Natural killer cell (primary cell): Measurements from ENCODE around the gene LRRC10B. TPM values are rescaled to one million over a fixed set of nuclear protein-coding genes. Genes with fewer than 3 reads are reported as not detected.
"Not testable (repeated sequence)": the region's sequence is repeated elsewhere in the genome, so short reads cannot be mapped to it uniquely, and the experiment has no call there.

Experiments used
- ATAC-seq, 3 donors: fragments of 150-1000 bp in 2 of 3; fragments of 200-7000 bp in 1 of 3; cut with Tn5 transposase; 1 replicate in 1 of 3; 2 replicates in 2 of 3; pipeline ENCODE4 v1.10.0; 2021; ENCODE audit warnings: mild to moderate bottlenecking in 2 of 3, moderate library complexity in 2 of 3
- DNase-seq, 2 donors: peaks; one replicate each; pipeline versions ENCODE4 v3.0.0 to v3.0.0-alpha.2; 2013 to 2021; ENCODE audit warnings: mixed read lengths in 1 of 2
- H3K27ac ChIP-seq: one replicate; pipeline ENCODE4 v1.5.1; 2013; ENCODE audit warnings: mild to moderate bottlenecking, low read length
- H3K27me3 ChIP-seq: one replicate; pipeline ENCODE4 v1.6.1; 2013; ENCODE audit warnings: low read length; ENCODE audit not compliant: control insufficient read depth, insufficient read depth
- H3K36me3 ChIP-seq: one replicate; pipeline ENCODE4 v1.6.1; 2013; ENCODE audit warnings: low read length; ENCODE audit not compliant: control insufficient read depth, insufficient read depth
- H3K4me1 ChIP-seq: one replicate; pipeline ENCODE4 v1.6.1; 2013; ENCODE audit warnings: low read length; ENCODE audit not compliant: control insufficient read depth, insufficient read depth
- H3K4me3 ChIP-seq: one replicate; pipeline ENCODE4 v1.5.1; 2013; ENCODE audit warnings: low read length
- H3K9me3 ChIP-seq: one replicate; pipeline ENCODE4 v1.6.1; 2013; ENCODE audit warnings: low read length; ENCODE audit not compliant: control insufficient read depth, insufficient read depth
- H3K27ac Mint-ChIP-seq, 2 donors: one replicate each; pipeline ENCODE4 v1.8.0; 2022; ENCODE audit warnings: mild to moderate bottlenecking in 2 of 2, mixed read lengths in 2 of 2, moderate library complexity in 1 of 2
- H3K27me3 Mint-ChIP-seq, 2 donors: one replicate each; pipeline ENCODE4 v1.8.0; 2022; ENCODE audit warnings: low read depth in 2 of 2, mixed read lengths in 2 of 2
- H3K36me3 Mint-ChIP-seq: one replicate; pipeline ENCODE4 v1.8.0; 2022; ENCODE audit warnings: mixed read lengths
- H3K4me1 Mint-ChIP-seq, 2 donors: one replicate each; pipeline ENCODE4 v1.8.0; 2022; ENCODE audit warnings: mixed read lengths in 2 of 2
- H3K4me3 Mint-ChIP-seq: one replicate; pipeline ENCODE4 v1.8.0; 2022; ENCODE audit warnings: mild to moderate bottlenecking, moderate library complexity, mixed read lengths
- H3K9me3 Mint-ChIP-seq, 2 donors: one replicate each; pipeline ENCODE4 v1.8.0; 2022; ENCODE audit warnings: mixed read lengths in 2 of 2
- WGBS: methylation state at CpG from one replicate; pipeline ENCODE4 v1.1.7; 2013; ENCODE audit warnings: missing lambda C conversion rate; ENCODE audit not compliant: insufficient coverage; 5-methylcytosine and 5-hydroxymethylcytosine counted together
- intact Hi-C: fragments of 100-400 bp; cut with micrococcal nuclease; formaldehyde crosslinking; loops from one replicate; pipeline ENCODE4 v1.14.2; 2022
- total RNA-seq, 4 donors: library from RNA; stranded (reverse); fragments of 120-200 nt in 1 of 4; gene quantifications; one replicate each; pipeline versions ENCODE4 v1.2.3 to v1.2.4, GENCODE V29; 2013 to 2022
- TF ChIP-seq, protein P1 (sequence below): fragments of 200-600 bp; IDR thresholded peaks from one replicate; pipeline ENCODE4 v1.8.0; 2022; ENCODE audit warnings: antibody characterized with exemption

LRRC10B gene
- total RNA-seq, 3 donors from 2014 or later (not counting 1 experiment from before 2014, with no cell fraction given): not detected

DNA sequence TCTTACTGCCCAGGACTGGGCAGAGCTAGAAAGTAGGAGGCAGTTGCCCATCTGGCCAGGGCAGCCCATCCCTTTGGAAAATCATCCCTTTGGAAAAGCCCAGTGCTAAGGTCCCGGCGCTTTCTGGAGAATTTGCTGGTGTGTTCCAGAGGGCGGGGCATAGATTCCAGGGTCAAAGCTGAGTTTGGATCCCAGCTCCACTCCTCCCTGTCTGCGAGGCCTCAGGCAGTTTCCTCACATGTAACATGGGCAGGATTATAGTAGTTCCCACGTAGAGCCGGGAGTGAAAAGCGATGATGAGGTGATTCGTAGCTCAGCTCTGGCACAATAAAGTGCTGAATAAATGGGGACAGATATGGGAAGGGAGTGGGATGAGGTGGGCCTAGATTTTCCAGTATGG, 31.4 kb upstream of the LRRC10B start:
- H3K4me1 Mint-ChIP-seq: peaks cover 0 to 6% of the 10 kb centered on the region in 2 donors
- DNase-seq: no peak
- H3K9me3 ChIP-seq: no peaks in the 10 kb centered on the region
- no peak for ATAC-seq
- H3K27ac Mint-ChIP-seq: no peak overlapping the region
- H3K4me1 ChIP-seq: peaks cover 8% of the 10 kb centered on the region
- TF ChIP-seq, protein P1, sequence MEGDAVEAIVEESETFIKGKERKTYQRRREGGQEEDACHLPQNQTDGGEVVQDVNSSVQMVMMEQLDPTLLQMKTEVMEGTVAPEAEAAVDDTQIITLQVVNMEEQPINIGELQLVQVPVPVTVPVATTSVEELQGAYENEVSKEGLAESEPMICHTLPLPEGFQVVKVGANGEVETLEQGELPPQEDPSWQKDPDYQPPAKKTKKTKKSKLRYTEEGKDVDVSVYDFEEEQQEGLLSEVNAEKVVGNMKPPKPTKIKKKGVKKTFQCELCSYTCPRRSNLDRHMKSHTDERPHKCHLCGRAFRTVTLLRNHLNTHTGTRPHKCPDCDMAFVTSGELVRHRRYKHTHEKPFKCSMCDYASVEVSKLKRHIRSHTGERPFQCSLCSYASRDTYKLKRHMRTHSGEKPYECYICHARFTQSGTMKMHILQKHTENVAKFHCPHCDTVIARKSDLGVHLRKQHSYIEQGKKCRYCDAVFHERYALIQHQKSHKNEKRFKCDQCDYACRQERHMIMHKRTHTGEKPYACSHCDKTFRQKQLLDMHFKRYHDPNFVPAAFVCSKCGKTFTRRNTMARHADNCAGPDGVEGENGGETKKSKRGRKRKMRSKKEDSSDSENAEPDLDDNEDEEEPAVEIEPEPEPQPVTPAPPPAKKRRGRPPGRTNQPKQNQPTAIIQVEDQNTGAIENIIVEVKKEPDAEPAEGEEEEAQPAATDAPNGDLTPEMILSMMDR: no peak
- no peak overlapping the region for H3K4me3 ChIP-seq
- H3K9me3 Mint-ChIP-seq: no peaks in the 10 kb centered on the region
- H3K27me3 Mint-ChIP-seq: peaks cover 0 to 3% of the 10 kb centered on the region in 2 donors
- H3K27ac ChIP-seq: no peak overlapping the region
- 82% methylated on average over 8 of the region's 8 CpGs for WGBS
- peaks cover 7% of the 10 kb centered on the region for H3K36me3 ChIP-seq
- no peak overlapping the region for H3K4me3 Mint-ChIP-seq
- H3K27me3 ChIP-seq: no peaks in the 10 kb centered on the region
- no peaks in the 10 kb centered on the region for H3K36me3 Mint-ChIP-seq
- intact Hi-C loops: loop anchor here (1.0 to 5.0 kb wide), 3 partner anchors 40 to 255 kb away; no protein-coding TSS in a partner anchor

- DNase-seq (peak; percentile 52 to 72), ATAC-seq (peak; percentile 41 to 73 (median 72))
- WGBS: 6% methylated on average over 18 of the region's 18 CpGs
- Mint-ChIP-seq H3K4me3 (no peak overlapping the region), H3K27me3 (peaks cover 0 to 3% of the 10 kb centered on the region in 2 donors), H3K4me1 (peaks cover 0 to 6% of the 10 kb centered on the region in 2 donors), H3K36me3 (no peaks in the 10 kb centered on the region), H3K27ac (no peak overlapping the region), H3K9me3 (no peaks in the 10 kb centered on the region)
- intact Hi-C loops: loop anchor here (1.0 to 5.0 kb wide), 3 partner anchors 40 to 255 kb away; no protein-coding TSS in a partner anchor
- H3K27ac ChIP-seq: no peak overlapping the region
- H3K36me3 ChIP-seq: peaks cover 7% of the 10 kb centered on the region
- no peaks in the 10 kb centered on the region for H3K9me3 ChIP-seq
- H3K4me1 ChIP-seq: peaks cover 8% of the 10 kb centered on the region
- H3K27me3 ChIP-seq: no peaks in the 10 kb centered on the region
- TF ChIP-seq, protein P1: peak; percentile 94
- H3K4me3 ChIP-seq: no peak overlapping the region
Observed at GRCh38 chr11:61477727-61478148, 30.8 kb upstream of the LRRC10B start.

GRCh38 chr11:61479360-61480058, 29.0 kb upstream of the LRRC10B start:
- not testable (repeated sequence) for H3K36me3 Mint-ChIP-seq, DNase-seq, ATAC-seq, H3K4me3 Mint-ChIP-seq, H3K4me1 Mint-ChIP-seq, H3K27me3 Mint-ChIP-seq, H3K27ac ChIP-seq, H3K9me3 Mint-ChIP-seq, H3K27me3 ChIP-seq, H3K27ac Mint-ChIP-seq, H3K36me3 ChIP-seq, H3K9me3 ChIP-seq, H3K4me1 ChIP-seq, H3K4me3 ChIP-seq
- 92% methylated on average over 8 of the region's 11 CpGs for WGBS
- intact Hi-C loops: loop anchor here (5.0 kb wide), 1 partner anchor 253 kb away; no protein-coding TSS in a partner anchor

- Histone ChIP-seq H3K27me3 (no peaks in the 10 kb centered on the region), H3K4me3 (no peak overlapping the region), H3K27ac (no peak overlapping the region), H3K4me1 (peaks cover 8% of the 10 kb centered on the region), H3K9me3 (no peaks in the 10 kb centered on the region), H3K36me3 (no peaks in the 10 kb centered on the region)
- 90% methylated on average over 15 of the region's 15 CpGs for WGBS
- DNase-seq (no peak), ATAC-seq (no peak)
- H3K4me1 Mint-ChIP-seq: peaks cover 0 to 6% of the 10 kb centered on the region in 2 donors
- no peaks in the 10 kb centered on the region for H3K9me3 Mint-ChIP-seq
- no peak overlapping the region for H3K4me3 Mint-ChIP-seq
- peaks cover 0 to 3% of the 10 kb centered on the region in 2 donors for H3K27me3 Mint-ChIP-seq
- TF ChIP-seq, protein P1: no peak
- no peaks in the 10 kb centered on the region for H3K36me3 Mint-ChIP-seq
- H3K27ac Mint-ChIP-seq: no peak overlapping the region
- intact Hi-C loops: no loop called here
Observed at GRCh38 chr11:61480261-61480993, 28.1 kb upstream of the LRRC10B start.
